Ovary (tissue), 9 donors: ENCODE results near the gene ABLIM2. TPM values are rescaled to one million over a fixed set of nuclear protein-coding genes. Genes with fewer than 3 reads are reported as not detected.

Experiments
- DNase-seq, 5 donors: peaks; one replicate each; pipeline ENCODE4 v3.0.0-alpha.2; 2019 to 2020
- H3K27ac ChIP-seq, 2 donors: fragments of 200-600 bp; one replicate each; pipeline versions ENCODE4 v1.5.1 to v1.8.0; 2019 to 2022
- H3K27me3 ChIP-seq: fragments of 200-600 bp; one replicate; pipeline ENCODE4 v1.8.0; 2022
- H3K36me3 ChIP-seq: fragments of 200-600 bp; sonication (generic); one replicate; pipeline ENCODE4 v1.5.1; 2019
- H3K4me1 ChIP-seq: one replicate; pipeline ENCODE4 v1.8.1; 2013; ENCODE audit warnings: mild to moderate bottlenecking, moderate library complexity; ENCODE audit not compliant: insufficient read depth
- H3K4me3 ChIP-seq: fragments of 200-600 bp; sonication (generic); one replicate; pipeline ENCODE4 v1.5.1; 2017
- H3K9me3 ChIP-seq, 2 donors: fragments of 200-600 bp in 1 of 2; sonication (generic) in 1 of 2; one replicate each; pipeline versions ENCODE4 v1.5.1 to v1.8.1; 2013 to 2019; ENCODE audit warnings: mild to moderate bottlenecking in 1 of 2, moderate library complexity in 1 of 2
- EP300 ChIP-seq: sonication (generic); formaldehyde crosslinking; IDR thresholded peaks from one replicate; pipeline ENCODE4 v1.6.1; 2017; ENCODE audit warnings: antibody characterized with exemption
- POLR2A ChIP-seq: fragments of 450-650 bp; IDR thresholded peaks from one replicate; pipeline ENCODE4 v1.6.1; 2017; ENCODE audit warnings: antibody characterized with exemption, mild to moderate bottlenecking, moderate library complexity
- WGBS, 3 donors: extraction: QIAGEN DNeasy Blood & Tissue Kit in 1 of 3; methylation state at CpG; one replicate each; pipeline versions ENCODE4 v1.1.5 to v1.1.7; 2013 to 2017; 5-methylcytosine and 5-hydroxymethylcytosine counted together
- intact Hi-C, 4 donors: fragments of 100-400 bp; cut with DNase I; formaldehyde crosslinking; loops; one replicate each; pipeline versions ENCODE4 v1.11.0 to v1.15.1; 2022 to 2023
- microRNA counts: library from miRNA; unstranded; fragments of <30 nt; microRNA quantifications from one replicate; lab custom pipeline; 2016
- microRNA-seq, 3 donors: library from miRNA; unstranded; fragments of <30 nt; microRNA quantifications; one replicate each; pipeline versions ENCODE4 to v1.2.0, GENCODE V29; 2019 to 2020
- polyA plus RNA-seq, 2 donors: library from polyadenylated mRNA; stranded (reverse); fragments of 200-250 nt in 1 of 2; fragments of 350-450 nt in 1 of 2; fragmentation: Illumina TruSeq in 1 of 2; extraction: RNeasy Lipid Tissue Mini Kit (QIAGEN cat#74804) in 1 of 2; gene quantifications; one replicate each; pipeline ENCODE4 v1.2.3, GENCODE V29; 2013 to 2014
- small RNA-seq: library from RNA; depleted of rRNA; stranded (forward); fragments of <200 nt; gene quantifications from one replicate; pipeline ENCODE3, GENCODE V24; 2016
- total RNA-seq, 7 donors: library from RNA; depleted of rRNA in 2 of 7; stranded (reverse); fragments of >200 nt in 2 of 7; fragmentation: NEBNext Ultra II Directional in 3 of 7; extraction: Animal tissue kit (Norgen Biotek cat#: 25700) in 3 of 7; gene quantifications; one replicate each; pipeline versions ENCODE4 v1.1.0 to v1.2.4, GENCODE V29; 2016 to 2023
- TF ChIP-seq, protein P1 (sequence below), 3 donors: fragments of 450-650 bp in 2 of 3; fragments of 200-600 bp in 1 of 3; IDR thresholded peaks; one replicate each; pipeline versions ENCODE4 v1.5.1 to v1.8.0; 2016 to 2022; ENCODE audit warnings: antibody characterized with exemption in 3 of 3, mild to moderate bottlenecking in 1 of 3
- donor health status: DM: no; HTN: no; CAD: no; lungs with moderate emphysema.
- donor health status: DM: no; HTN: no; CAD: no.
- donor health status: Bipolar disorder and iron deficiency.
- donor health status: DM: yes; HTN: yes; CAD: no.
- donor health status: DM: no; HTN: no; CAD: no.
- donor health status: DM: yes; HTN: yes; CAD: no.

Gene ABLIM2
- total and polyA plus RNA-seq, 9 donors: 0.81 to 7.9 (median 2.1) TPM

- Histone ChIP-seq H3K27ac (no peak overlapping the region), H3K4me1 (peaks cover 8% of the 10 kb centered on the region)
Measured at GRCh38 chr4:7917669-7918068, 240.9 kb downstream of the ABLIM2 start.

DNA sequence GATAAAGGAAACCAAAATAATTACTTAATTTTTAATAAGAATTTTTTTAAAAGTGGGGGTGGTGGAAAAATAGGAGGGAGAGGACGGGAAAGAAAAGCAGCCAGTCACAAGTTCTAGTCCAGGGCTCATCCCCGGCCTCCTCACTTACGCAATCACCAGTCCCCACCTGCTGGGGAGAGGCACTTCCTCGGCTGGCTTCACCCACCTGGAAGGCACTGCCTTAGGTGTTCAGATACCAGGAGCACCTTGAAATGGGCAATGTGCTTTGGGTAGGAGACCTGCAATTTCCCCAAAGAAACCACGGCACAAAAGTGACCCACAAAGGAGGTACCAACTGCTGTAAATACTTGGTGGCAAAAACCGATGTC is 242.8 kb downstream of the ABLIM2 start:
- no peaks in the 10 kb centered on the region for H3K36me3 ChIP-seq
- intact Hi-C loops: no loop called here
- no peak overlapping the region for H3K4me3 ChIP-seq
- 75 to 79% (median 79%) methylated on average over 6 of the region's 6 CpGs for WGBS, 3 donors
- H3K27me3 ChIP-seq: no peaks in the 10 kb centered on the region
- no peak overlapping the region for H3K27ac ChIP-seq
- no peaks in the 10 kb centered on the region for H3K9me3 ChIP-seq
- no peak for TF ChIP-seq POLR2A
- TF ChIP-seq, protein P1, sequence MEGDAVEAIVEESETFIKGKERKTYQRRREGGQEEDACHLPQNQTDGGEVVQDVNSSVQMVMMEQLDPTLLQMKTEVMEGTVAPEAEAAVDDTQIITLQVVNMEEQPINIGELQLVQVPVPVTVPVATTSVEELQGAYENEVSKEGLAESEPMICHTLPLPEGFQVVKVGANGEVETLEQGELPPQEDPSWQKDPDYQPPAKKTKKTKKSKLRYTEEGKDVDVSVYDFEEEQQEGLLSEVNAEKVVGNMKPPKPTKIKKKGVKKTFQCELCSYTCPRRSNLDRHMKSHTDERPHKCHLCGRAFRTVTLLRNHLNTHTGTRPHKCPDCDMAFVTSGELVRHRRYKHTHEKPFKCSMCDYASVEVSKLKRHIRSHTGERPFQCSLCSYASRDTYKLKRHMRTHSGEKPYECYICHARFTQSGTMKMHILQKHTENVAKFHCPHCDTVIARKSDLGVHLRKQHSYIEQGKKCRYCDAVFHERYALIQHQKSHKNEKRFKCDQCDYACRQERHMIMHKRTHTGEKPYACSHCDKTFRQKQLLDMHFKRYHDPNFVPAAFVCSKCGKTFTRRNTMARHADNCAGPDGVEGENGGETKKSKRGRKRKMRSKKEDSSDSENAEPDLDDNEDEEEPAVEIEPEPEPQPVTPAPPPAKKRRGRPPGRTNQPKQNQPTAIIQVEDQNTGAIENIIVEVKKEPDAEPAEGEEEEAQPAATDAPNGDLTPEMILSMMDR (IDR thresholded peaks at IDR 0.05): no peak
- no peak for TF ChIP-seq EP300
- peaks cover 13% of the 10 kb centered on the region for H3K4me1 ChIP-seq
- DNase-seq: no peak

More at GRCh38 chr4:7917669-7918068, 240.9 kb downstream of the ABLIM2 start:
- Histone ChIP-seq H3K9me3 (no peaks in the 10 kb centered on the region), H3K4me3 (no peak overlapping the region), H3K36me3 (no peaks in the 10 kb centered on the region), H3K27me3 (no peaks in the 10 kb centered on the region)
- intact Hi-C loops: no loop called here
- WGBS, 3 donors: 90 to 96% (median 94%) methylated on average over 6 of the region's 6 CpGs
- no peak for TF ChIP-seq POLR2A
- TF ChIP-seq EP300: no peak
- TF ChIP-seq, protein P1 (IDR thresholded peaks at IDR 0.05): no peak
- no peak for DNase-seq

MicroRNAs encoded within 50 kb of the gene (microRNA counts, 767-probe panel; counts per million panel counts)
- microRNA hsa-miR-95 (lab: Ali Mortazavi, UCI): 2,837 counts per million, percentile 84 among the panel's probes with 10 or more counts

Small RNA genes within 50 kb of the gene (microRNA-seq; reads per million reads assigned to microRNA genes)
- 14.7 to 121 (median 50.9) reads per million in 3 donors for gene MIR95

Small RNA genes within 50 kb of the gene (small RNA-seq; reads per million reads assigned to genes)
- 0.55 reads per million, percentile 20 among the genes with 10 or more reads in this experiment for gene MIR95

Other genes with a start within 250 kb of the ABLIM2 start
- gene AFAP1, start 219.0 kb downstream of the ABLIM2 start, total RNA-seq: 10 to 100 TPM in 6 of 7 donors, 1 to 10 TPM in 1; 8.6 to 42.3 (median 24.5) TPM
- gene AFAP1, start 219.0 kb downstream of the ABLIM2 start, polyA plus RNA-seq: 10 to 100 TPM; 11.4 to 16.6 TPM
- gene SH3TC1, start 40.5 kb upstream of the ABLIM2 start, total RNA-seq: 10 to 100 TPM in 3 of 7 donors, 1 to 10 TPM in 4; 4.6 to 34.5 (median 7.7) TPM
- gene SH3TC1, start 40.5 kb upstream of the ABLIM2 start, polyA plus RNA-seq: 1 to 10 TPM; 1.1 to 3.4 TPM
- 100 to 1,000 TPM in 1 of 7 donors, 10 to 100 TPM in 6; 36.2 to 160 (median 62.3) TPM for gene HTRA3, start 110.9 kb upstream of the ABLIM2 start, total RNA-seq
- 100 to 1,000 TPM; 122 to 163 TPM for gene HTRA3, start 110.9 kb upstream of the ABLIM2 start, polyA plus RNA-seq